ENCODE results near the gene TGM1. TPM values are rescaled to one million over a fixed set of nuclear protein-coding genes. Genes with fewer than 3 reads are reported as not detected.

The TGM1 gene
- total RNA-seq, 6 experiments from 2014 or later: 0.97 to 2.9 (median 1.3) TPM

DNA sequence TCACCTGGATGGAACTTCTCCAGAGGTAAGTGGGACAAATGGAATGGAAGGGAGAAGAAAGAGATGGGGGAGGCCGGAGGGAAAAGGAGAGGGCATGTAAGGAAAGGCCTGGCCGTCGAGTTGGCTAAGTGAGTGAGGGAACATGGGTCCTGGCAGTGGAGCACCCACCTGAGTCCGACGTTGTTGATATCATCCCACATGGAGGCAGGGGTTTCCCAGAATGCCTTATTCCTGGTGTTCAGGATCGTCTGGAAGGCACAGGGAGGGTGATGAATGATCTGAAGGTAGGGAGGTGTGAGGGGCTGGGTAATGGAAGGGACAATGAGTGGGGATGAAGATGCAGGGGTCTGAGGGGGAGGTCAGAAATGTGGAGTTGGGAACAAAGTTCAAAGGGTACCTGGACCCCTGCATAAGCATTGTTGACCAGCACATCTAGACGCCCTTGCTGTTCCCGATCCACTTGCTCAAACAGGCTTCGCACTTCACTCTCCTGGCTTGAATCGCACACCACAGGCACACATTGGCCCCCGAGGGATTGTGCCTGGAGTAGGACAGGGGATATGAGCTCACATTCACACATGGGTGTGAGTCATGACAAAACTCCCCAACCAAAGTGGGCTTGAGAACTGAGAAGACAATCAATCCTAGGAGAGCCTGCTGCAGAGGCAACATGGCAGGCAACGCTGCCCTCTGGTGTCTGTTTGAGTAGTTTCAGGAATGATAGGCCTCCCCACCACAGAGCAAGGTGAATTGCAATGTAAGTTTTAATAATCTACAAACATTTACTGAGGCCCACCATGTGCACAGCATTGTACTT, 33.6 kb upstream of the TGM1 start:
- Mint-ChIP-seq H3K4me3 (no peak overlapping the region), H3K27ac (peak overlapping the region; percentile 85), H3K4me1 (ENCODE audit: low read depth) (peaks cover 49% of the 10 kb centered on the region), H3K27me3 (ENCODE audit: insufficient read depth) (peaks cover 2% of the 10 kb centered on the region; the same call in 1 of the 2 replicates), H3K36me3 (ENCODE audit: low read depth) (peaks cover 17% of the 10 kb centered on the region), H3K9me3 (no peaks in the 10 kb centered on the region)
- peak; percentile 89 for DNase-seq
- TF ChIP-seq, protein P1, sequence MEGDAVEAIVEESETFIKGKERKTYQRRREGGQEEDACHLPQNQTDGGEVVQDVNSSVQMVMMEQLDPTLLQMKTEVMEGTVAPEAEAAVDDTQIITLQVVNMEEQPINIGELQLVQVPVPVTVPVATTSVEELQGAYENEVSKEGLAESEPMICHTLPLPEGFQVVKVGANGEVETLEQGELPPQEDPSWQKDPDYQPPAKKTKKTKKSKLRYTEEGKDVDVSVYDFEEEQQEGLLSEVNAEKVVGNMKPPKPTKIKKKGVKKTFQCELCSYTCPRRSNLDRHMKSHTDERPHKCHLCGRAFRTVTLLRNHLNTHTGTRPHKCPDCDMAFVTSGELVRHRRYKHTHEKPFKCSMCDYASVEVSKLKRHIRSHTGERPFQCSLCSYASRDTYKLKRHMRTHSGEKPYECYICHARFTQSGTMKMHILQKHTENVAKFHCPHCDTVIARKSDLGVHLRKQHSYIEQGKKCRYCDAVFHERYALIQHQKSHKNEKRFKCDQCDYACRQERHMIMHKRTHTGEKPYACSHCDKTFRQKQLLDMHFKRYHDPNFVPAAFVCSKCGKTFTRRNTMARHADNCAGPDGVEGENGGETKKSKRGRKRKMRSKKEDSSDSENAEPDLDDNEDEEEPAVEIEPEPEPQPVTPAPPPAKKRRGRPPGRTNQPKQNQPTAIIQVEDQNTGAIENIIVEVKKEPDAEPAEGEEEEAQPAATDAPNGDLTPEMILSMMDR (IDR thresholded peaks at IDR 0.05): peak; percentile 85

DNA sequence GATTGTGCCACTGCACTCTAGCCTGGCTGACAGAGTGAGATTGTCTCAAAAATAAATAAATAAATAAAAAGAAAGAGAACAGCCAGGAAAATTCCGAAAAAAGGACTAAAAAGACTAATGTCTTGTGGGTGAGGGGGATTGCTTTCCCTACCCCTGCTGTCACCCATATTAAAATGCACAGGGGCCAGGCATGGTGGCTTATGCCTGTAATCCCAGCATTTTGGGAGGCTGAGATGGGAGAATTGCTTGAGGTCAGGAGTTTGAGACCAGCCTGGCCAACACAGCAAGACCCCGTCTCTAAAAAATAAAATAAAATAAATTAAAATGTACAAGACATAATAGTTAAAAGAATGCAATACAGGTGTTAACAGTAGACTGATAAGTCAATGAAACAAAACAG, 30.5 kb upstream of the TGM1 start:
- Mint-ChIP-seq H3K27ac (no peak overlapping the region), H3K9me3 (no peaks in the 10 kb centered on the region), H3K4me3 (no peak overlapping the region), H3K27me3 (ENCODE audit: insufficient read depth) (peaks cover 2% of the 10 kb centered on the region; the same call in 1 of the 2 replicates), H3K4me1 (ENCODE audit: low read depth) (peaks cover 27% of the 10 kb centered on the region), H3K36me3 (ENCODE audit: low read depth) (peaks cover 15% of the 10 kb centered on the region)
- DNase-seq: no peak
- TF ChIP-seq, protein P1 (IDR thresholded peaks at IDR 0.05): no peak

DNA sequence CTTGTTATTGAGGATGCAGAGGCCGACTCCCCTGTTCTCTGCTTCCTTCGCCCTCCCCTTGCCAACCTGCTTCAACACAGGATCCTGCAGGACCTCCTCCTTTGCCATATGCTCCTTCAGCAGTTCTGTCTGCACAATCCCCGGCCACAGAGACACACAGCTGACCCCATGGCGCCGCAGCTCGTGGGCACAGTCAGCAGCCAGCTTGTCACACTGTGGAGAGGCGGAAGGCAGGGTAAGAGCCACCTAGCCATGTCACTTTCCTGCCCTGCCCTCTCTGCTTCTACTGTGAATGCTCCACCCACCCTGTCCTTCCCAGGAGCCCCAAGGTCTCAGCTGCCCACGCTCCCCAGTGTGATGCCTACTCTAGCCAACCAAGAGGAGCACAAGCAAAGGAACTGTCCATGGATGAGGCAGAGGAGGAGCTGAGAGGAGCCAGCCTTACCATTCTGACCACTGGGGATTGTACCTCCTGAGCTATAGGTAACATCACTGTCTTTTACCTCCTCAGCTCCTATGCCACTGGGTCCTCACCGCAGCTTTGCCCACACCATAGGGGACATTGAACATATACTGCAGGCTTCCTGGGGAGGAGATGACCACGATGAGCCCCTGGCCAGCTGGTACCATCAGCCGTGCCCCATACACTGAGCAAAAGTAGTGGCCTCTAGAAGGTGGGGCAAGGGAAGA, 29.3 kb upstream of the TGM1 start:
- TF ChIP-seq, protein P1 (IDR thresholded peaks at IDR 0.05): no peak
- Mint-ChIP-seq H3K27me3 (ENCODE audit: insufficient read depth) (peaks cover 2% of the 10 kb centered on the region; the same call in 1 of the 2 replicates), H3K9me3 (no peaks in the 10 kb centered on the region), H3K4me3 (no peak overlapping the region), H3K27ac (no peak overlapping the region), H3K4me1 (ENCODE audit: low read depth) (peaks cover 14% of the 10 kb centered on the region), H3K36me3 (ENCODE audit: low read depth) (peaks cover 15% of the 10 kb centered on the region)
- DNase-seq: no peak

DNA sequence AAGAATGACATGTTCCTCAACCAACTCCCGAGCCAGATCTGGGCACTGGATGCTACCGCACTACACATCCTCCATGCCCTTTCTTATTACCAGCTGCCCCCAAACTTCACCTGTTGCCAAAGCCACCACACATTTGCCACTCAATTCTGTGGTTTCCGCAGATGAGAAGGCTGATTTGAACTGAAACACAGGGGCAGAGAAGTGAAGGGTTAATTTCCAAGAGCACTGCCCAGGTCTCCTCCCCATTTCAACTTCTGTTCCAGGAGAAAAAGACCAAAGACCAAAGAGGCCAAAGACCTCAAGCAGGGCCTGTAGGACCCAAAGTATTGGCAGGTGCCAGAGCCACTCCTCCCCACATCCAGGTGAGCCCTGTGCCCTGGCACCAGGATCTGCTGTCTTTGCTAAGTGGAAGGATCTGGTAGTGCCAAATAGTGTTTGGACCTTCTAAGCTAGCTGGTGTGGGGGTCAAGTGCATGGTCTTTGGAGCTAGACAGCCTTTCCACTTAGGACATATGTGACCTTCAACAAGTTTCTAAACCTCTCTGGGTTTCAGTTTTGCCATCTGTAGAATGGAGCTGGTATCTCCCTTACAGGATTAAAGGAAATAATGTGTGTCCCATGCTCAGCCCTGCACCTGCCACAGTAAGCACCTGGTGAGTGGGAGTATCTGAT, 28.6 kb upstream of the TGM1 start:
- TF ChIP-seq, protein P1 (IDR thresholded peaks at IDR 0.05): no peak
- Mint-ChIP-seq H3K4me3 (no peak overlapping the region), H3K9me3 (no peaks in the 10 kb centered on the region), H3K27me3 (ENCODE audit: insufficient read depth) (peaks cover 2% of the 10 kb centered on the region; the same call in 1 of the 2 replicates), H3K36me3 (ENCODE audit: low read depth) (peaks cover 14% of the 10 kb centered on the region), H3K4me1 (ENCODE audit: low read depth) (peaks cover 7% of the 10 kb centered on the region), H3K27ac (no peak overlapping the region)
- no peak for DNase-seq

- peaks cover 2% of the 10 kb centered on the region; the same call in 1 of the 2 replicates for H3K27me3 Mint-ChIP-seq (ENCODE audit: insufficient read depth)
- H3K36me3 Mint-ChIP-seq (ENCODE audit: low read depth): peaks cover 7% of the 10 kb centered on the region; the same call in 1 of the 2 replicates
- no peak for DNase-seq
- TF ChIP-seq, protein P1 (IDR thresholded peaks at IDR 0.05): no peak
- H3K4me1 Mint-ChIP-seq (ENCODE audit: low read depth): no peaks in the 10 kb centered on the region
- H3K27ac Mint-ChIP-seq: no peak overlapping the region
- no peak overlapping the region for H3K4me3 Mint-ChIP-seq
- H3K9me3 Mint-ChIP-seq: no peaks in the 10 kb centered on the region
These were observed 27.8 kb upstream of the TGM1 start for GRCh38 chr14:24290746-24291145.

Data from HFFc6 (cell line).